Neural progenitor cell (in vitro differentiated cells): ENCODE measurements around the gene ABCC1. TPM values are rescaled to one million over a fixed set of nuclear protein-coding genes. Genes with fewer than 3 reads are reported as not detected.

ENCODE experiments used
- DNase-seq: peaks from one replicate; pipeline ENCODE4 v3.0.0-alpha.2; 2016; ENCODE audit warnings: low spot score
- H2AFZ ChIP-seq: fragments of 200-600 bp; sonication (generic); replicated peaks from 2 replicates; pipeline ENCODE4 v1.6.1; 2016; ENCODE audit warnings: antibody characterized with exemption
- H3F3A ChIP-seq: fragments of 200-600 bp; sonication (generic); 2 replicates; pipeline ENCODE4 v1.6.1; 2016; ENCODE audit warnings: antibody characterized with exemption, low read depth
- H3K27ac ChIP-seq: fragments of 200-600 bp; sonication (generic); 2 replicates; pipeline ENCODE4 v1.5.1; 2016; ENCODE audit warnings: mild to moderate bottlenecking
- H3K27me3 ChIP-seq: fragments of 200-600 bp; sonication (generic); 2 replicates; pipeline ENCODE4 v1.6.1; 2016; ENCODE audit warnings: mild to moderate bottlenecking, moderate library complexity
- H3K36me3 ChIP-seq: fragments of 200-600 bp; sonication (generic); 2 replicates; pipeline ENCODE4 v1.5.1; 2016
- H3K4me1 ChIP-seq: fragments of 200-600 bp; sonication (generic); 2 replicates; pipeline ENCODE4 v1.6.1; 2016; ENCODE audit warnings: mixed run types
- H3K4me2 ChIP-seq: fragments of 200-600 bp; sonication (generic); 2 replicates; pipeline ENCODE4 v1.6.1; 2016
- H3K4me3 ChIP-seq: fragments of 200-600 bp; sonication (generic); 2 replicates; pipeline ENCODE4 v1.5.1; 2016
- H3K79me2 ChIP-seq: fragments of 200-600 bp; sonication (generic); 2 replicates; pipeline ENCODE4 v1.6.1; 2016; ENCODE audit warnings: low read depth
- H3K9ac ChIP-seq: fragments of 200-600 bp; sonication (generic); 2 replicates; pipeline ENCODE4 v1.6.1; 2016
- H3K9me3 ChIP-seq: fragments of 200-600 bp; sonication (generic); 2 replicates; pipeline ENCODE4 v1.5.1; 2016; ENCODE audit warnings: low read depth
- H4K20me1 ChIP-seq: fragments of 200-600 bp; sonication (generic); 2 replicates; pipeline ENCODE4 v1.6.1; 2016; ENCODE audit warnings: low read depth
- H3K27ac Mint-ChIP-seq: 3 replicates; pipeline ENCODE4 v1.8.0; 2021; ENCODE audit warnings: mixed read lengths
- H3K27me3 Mint-ChIP-seq: 2 replicates; pipeline ENCODE4 v1.8.0; 2022; ENCODE audit warnings: low read depth, mild to moderate bottlenecking, inconsistent platforms, moderate library complexity, mixed read lengths; ENCODE audit not compliant: insufficient read depth
- H3K36me3 Mint-ChIP-seq: 3 replicates; pipeline ENCODE4 v1.8.0; 2021; ENCODE audit warnings: mixed read lengths
- H3K4me1 Mint-ChIP-seq: 3 replicates; pipeline ENCODE4 v1.8.0; 2021; ENCODE audit warnings: mixed read lengths
- H3K4me3 Mint-ChIP-seq: 3 replicates; pipeline ENCODE4 v1.8.0; 2021; ENCODE audit warnings: mild to moderate bottlenecking, moderate library complexity, mixed read lengths
- H3K9me3 Mint-ChIP-seq: 3 replicates; pipeline ENCODE4 v1.8.0; 2020; ENCODE audit warnings: mixed read lengths
- EZH2 ChIP-seq: fragments of 200-600 bp; sonication (generic); IDR thresholded peaks from 2 replicates; pipeline ENCODE4 v1.6.1; 2017; ENCODE audit warnings: antibody characterized with exemption, mild to moderate bottlenecking, moderate library complexity
- EZH2phosphoT487 ChIP-seq: fragments of 200-600 bp; sonication (generic); IDR thresholded peaks from 2 replicates; pipeline ENCODE4 v1.6.1; 2017; ENCODE audit warnings: antibody characterized with exemption
- total RNA-seq: library from RNA; depleted of rRNA; stranded (reverse); fragments of >200 nt; gene quantifications from 2 replicates; pipeline ENCODE4 v1.2.3, GENCODE V29; 2015; ENCODE audit warnings: low replicate concordance
- TF ChIP-seq, protein P1 (sequence below): fragments of 200-600 bp; sonication (generic); IDR thresholded peaks from 2 replicates; pipeline ENCODE4 v1.5.1; 2017; ENCODE audit warnings: antibody characterized with exemption, mild to moderate bottlenecking

The ABCC1 gene
- total RNA-seq, 1 donor from 2014 or later = 17.5 TPM

DNA sequence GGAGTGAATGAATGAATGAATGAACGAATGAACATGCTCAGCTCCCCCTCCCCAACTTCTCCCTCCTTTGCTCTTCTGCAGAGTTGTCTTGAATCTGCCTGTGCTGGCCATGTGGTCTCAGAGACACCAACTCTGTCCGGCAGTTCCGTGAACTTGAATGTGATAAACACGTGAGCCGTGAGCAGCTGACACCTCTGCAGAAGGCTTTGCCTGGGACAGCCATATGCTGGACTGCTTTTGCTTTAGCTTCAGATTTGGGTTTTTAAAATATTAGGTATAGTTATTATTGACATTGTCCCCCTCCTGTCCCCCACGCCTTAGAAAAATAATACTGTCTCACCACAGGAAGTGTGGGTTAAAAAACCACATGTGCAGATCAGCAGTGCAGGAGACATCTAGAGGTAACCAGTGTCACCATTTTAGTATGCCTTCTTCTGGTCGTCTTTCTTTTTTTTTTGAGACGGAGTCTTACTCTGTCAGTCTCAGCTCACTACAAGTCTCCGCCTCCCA is 83.8 kb downstream of the ABCC1 start:
- H3F3A ChIP-seq = no peaks in the 10 kb centered on the region
- H3K4me3 ChIP-seq = no peak overlapping the region
- peaks cover 3% of the 10 kb centered on the region for H3K4me1 ChIP-seq
- H3K36me3 ChIP-seq = no peaks in the 10 kb centered on the region
- H3K9me3 ChIP-seq = no peaks in the 10 kb centered on the region
- no peaks in the 10 kb centered on the region for H3K9me3 Mint-ChIP-seq
- no peak overlapping the region for H3K4me3 Mint-ChIP-seq
- peaks cover 3% of the 10 kb centered on the region for H3K27me3 Mint-ChIP-seq
- H3K79me2 ChIP-seq = no peaks in the 10 kb centered on the region
- H3K36me3 Mint-ChIP-seq = peaks cover 7% of the 10 kb centered on the region
- H2AFZ ChIP-seq = no peak overlapping the region
- no peak overlapping the region for H3K27ac Mint-ChIP-seq
- TF ChIP-seq EZH2 = no peak
- TF ChIP-seq EZH2phosphoT487 = no peak
- TF ChIP-seq, protein P1, sequence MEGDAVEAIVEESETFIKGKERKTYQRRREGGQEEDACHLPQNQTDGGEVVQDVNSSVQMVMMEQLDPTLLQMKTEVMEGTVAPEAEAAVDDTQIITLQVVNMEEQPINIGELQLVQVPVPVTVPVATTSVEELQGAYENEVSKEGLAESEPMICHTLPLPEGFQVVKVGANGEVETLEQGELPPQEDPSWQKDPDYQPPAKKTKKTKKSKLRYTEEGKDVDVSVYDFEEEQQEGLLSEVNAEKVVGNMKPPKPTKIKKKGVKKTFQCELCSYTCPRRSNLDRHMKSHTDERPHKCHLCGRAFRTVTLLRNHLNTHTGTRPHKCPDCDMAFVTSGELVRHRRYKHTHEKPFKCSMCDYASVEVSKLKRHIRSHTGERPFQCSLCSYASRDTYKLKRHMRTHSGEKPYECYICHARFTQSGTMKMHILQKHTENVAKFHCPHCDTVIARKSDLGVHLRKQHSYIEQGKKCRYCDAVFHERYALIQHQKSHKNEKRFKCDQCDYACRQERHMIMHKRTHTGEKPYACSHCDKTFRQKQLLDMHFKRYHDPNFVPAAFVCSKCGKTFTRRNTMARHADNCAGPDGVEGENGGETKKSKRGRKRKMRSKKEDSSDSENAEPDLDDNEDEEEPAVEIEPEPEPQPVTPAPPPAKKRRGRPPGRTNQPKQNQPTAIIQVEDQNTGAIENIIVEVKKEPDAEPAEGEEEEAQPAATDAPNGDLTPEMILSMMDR = no peak
- peaks cover 2% of the 10 kb centered on the region for H3K4me1 Mint-ChIP-seq
- no peak for DNase-seq
- peaks cover 9% of the 10 kb centered on the region for H4K20me1 ChIP-seq
- no peak overlapping the region for H3K4me2 ChIP-seq
- no peak overlapping the region for H3K9ac ChIP-seq
- H3K27ac ChIP-seq = no peak overlapping the region
- H3K27me3 ChIP-seq = no peaks in the 10 kb centered on the region

DNA sequence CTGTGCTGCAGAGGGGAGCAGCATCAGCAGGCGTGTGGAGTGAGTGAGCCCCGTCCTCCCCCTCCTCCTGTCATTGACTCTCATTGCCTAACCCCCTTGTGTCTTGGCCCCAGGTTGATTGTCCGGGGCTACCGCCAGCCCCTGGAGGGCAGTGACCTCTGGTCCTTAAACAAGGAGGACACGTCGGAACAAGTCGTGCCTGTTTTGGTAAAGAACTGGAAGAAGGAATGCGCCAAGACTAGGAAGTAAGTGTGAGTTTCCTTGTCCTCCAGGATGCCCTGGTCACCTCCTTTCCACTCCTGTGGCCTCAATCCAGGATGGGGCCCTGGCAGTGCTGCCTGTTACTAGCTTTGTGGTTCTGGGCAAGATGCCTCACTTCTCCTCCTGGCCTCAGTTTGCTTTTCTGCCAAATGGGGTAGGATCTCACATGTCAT is 87.0 kb downstream of the ABCC1 start:
- H3K4me1 ChIP-seq = peaks cover 4% of the 10 kb centered on the region
- no peaks in the 10 kb centered on the region for H3K9me3 Mint-ChIP-seq
- peaks cover 9% of the 10 kb centered on the region for H4K20me1 ChIP-seq
- H3K36me3 Mint-ChIP-seq = peaks cover 18% of the 10 kb centered on the region
- H3F3A ChIP-seq = no peaks in the 10 kb centered on the region
- TF ChIP-seq, protein P1 = no peak
- no peak for TF ChIP-seq EZH2phosphoT487
- no peak for TF ChIP-seq EZH2
- no peak overlapping the region for H3K4me3 Mint-ChIP-seq
- H3K27me3 Mint-ChIP-seq = no peaks in the 10 kb centered on the region
- no peaks in the 10 kb centered on the region for H3K36me3 ChIP-seq
- no peaks in the 10 kb centered on the region for H3K9me3 ChIP-seq
- no peaks in the 10 kb centered on the region for H3K79me2 ChIP-seq
- H3K9ac ChIP-seq = no peak overlapping the region
- H3K4me3 ChIP-seq = no peak overlapping the region
- no peak overlapping the region for H3K27ac Mint-ChIP-seq
- H2AFZ ChIP-seq = no peak overlapping the region
- no peak overlapping the region for H3K4me2 ChIP-seq
- DNase-seq = peak; percentile 31
- peaks cover 3% of the 10 kb centered on the region for H3K4me1 Mint-ChIP-seq
- no peak overlapping the region for H3K27ac ChIP-seq
- no peaks in the 10 kb centered on the region for H3K27me3 ChIP-seq

DNA sequence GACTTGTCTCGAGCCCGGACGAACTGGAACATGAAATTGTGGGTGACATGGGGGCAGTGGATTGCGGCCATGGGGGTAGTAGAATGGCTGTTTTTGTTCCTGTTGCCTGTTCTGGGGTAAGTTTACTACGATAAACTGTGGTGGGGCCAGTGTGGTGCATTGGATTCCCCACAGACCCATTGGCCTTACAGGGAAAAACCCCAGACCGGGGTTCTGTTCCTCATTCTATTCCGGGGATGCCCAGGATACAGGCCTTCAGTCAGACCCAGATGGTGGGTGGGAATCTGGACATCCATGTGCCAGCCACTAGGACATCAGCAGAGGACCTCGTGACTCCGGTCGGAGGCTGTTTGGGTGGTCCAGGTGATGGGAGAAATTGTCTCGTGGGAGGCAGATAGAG is 88.1 kb downstream of the ABCC1 start:
- no peak for DNase-seq
- Mint-ChIP-seq H3K36me3 (peaks cover 18% of the 10 kb centered on the region), H3K9me3 (no peaks in the 10 kb centered on the region), H3K27me3 (no peaks in the 10 kb centered on the region), H3K4me3 (no peak overlapping the region), H3K27ac (no peak overlapping the region), H3K4me1 (peaks cover 3% of the 10 kb centered on the region)
- Histone ChIP-seq H3K4me3 (no peak overlapping the region), H3F3A (no peaks in the 10 kb centered on the region), H3K9me3 (no peaks in the 10 kb centered on the region), H3K9ac (no peak overlapping the region), H3K27ac (no peak overlapping the region), H3K27me3 (no peaks in the 10 kb centered on the region), H3K36me3 (no peaks in the 10 kb centered on the region), H3K79me2 (no peaks in the 10 kb centered on the region), H2AFZ (no peak overlapping the region), H3K4me2 (no peak overlapping the region), H4K20me1 (peaks cover 6% of the 10 kb centered on the region), H3K4me1 (peaks cover 5% of the 10 kb centered on the region)
- TF ChIP-seq, protein P1 = no peak
- TF ChIP-seq EZH2phosphoT487 (no peak), EZH2 (no peak)
